Measurements from ENCODE around the gene FLNB. TPM values are rescaled to one million over a fixed set of nuclear protein-coding genes. Genes with fewer than 3 reads are reported as not detected.

Gene FLNB
- total RNA-seq, 1 experiment from 2014 or later = 126 TPM

DNA sequence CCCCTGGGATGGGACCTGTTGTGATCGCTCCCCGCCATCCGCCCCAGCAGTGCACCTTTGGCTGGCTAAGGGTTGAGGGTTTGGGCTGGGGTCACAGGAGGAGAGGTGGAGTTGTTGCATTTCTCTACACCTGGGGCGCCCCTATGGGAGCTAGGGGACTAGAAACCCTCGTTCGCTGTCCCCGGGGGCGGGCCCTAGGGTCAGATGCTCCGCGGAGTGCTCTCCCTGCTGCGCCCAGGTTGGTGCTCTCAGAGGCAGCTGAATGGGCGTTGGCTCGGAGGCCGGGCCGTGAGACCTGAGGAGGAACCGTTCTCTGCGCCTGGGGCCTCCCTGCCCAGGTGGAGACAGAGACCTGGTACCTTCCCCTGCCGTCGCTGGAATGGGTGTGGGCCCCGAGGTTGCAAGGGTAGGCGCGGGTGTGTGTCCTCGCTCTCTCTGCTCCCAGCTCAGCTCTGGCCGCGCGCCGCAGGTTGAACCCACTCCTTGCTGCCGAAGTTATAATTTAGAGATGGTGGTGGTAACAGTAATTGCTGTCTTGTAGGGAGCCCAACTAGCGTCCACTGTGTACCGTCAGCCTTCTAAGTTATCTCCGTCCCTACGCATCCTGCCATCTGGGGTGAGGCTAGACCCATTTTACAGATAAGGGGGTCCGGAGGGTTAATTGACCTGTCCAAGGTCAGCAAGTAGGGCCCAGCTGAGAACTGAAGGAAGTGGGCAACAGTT is 965 bp downstream of the FLNB start:
- no peak for DNase-seq (ENCODE audit: low read depth)

DNA sequence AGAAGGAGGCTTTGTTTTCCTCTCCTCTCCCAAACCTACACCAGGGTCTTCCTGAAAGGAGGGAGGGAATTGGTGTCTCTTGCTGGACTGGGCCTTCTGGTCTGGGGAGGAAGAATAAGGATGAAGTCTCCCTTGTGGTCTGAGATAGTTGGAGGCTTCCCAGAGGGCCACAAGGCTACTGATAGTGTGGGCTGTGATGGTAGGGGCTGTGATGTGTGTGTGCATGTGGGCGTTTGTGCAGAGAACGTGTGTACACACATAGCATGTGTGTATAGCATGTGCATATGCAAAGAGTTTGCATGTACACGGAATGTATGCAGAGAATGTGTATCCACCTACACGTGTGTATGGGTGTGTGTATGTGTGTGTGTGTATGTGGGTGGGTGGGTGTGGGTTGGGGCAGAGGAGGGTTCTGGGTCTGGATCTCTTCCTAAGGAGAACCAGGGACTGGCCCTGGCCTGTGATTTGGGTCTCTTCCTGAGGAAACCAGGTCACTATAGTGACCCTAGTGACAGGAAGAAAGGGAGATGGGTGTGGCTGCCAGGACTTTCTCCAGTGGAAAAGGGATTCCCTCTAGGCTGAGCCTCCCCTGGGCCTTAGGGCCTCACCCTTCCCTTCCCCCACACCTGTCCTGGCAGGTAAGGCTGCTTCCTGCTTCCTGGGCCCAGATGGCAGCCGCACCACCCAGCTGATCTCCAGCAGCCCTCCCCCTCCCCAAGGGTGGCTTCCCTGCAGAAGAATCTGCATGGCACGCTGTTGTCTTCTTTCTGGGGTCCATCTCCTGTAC is 1.7 kb downstream of the FLNB start:
- DNase-seq (ENCODE audit: low read depth) = no peak

DNA sequence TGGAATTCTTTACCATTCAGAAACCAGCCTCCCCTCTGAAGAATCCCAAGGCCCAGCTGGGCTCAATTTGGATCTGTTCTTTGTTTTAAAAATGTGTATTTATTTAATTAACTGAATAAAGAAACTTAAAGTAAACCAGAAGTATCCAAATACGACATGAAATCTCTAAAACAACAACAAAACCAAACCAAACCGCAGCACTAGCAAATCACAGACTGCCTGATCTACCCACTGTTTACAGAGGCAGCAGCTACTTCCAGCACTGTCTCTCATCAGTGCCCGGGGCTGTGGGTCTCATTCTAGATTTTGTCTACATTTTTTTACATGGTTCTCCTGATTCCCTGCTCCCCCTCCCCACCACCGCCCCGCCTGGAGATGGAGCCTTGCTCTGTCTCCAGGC is 2.3 kb downstream of the FLNB start:
- DNase-seq (ENCODE audit: low read depth) = no peak

DNA sequence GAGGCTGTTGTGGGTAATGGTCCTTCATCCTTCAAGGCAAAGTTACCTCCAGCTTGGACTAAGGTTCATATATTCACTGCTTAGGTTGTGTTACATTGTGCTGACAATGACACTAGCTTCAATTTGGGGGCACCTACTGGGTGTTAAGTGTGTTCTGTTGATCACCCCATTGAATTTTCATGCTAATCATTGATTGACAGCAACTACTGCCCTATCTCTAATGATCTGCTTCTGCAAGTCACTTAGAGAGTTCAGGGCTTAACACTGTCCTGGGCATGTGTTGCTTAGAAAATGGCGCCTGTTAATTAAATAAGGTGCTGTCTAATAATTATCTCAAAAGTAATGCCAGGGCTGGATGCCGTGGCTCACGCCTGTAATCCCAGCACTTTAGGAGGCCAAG is 3.4 kb downstream of the FLNB start:
- DNase-seq (ENCODE audit: low read depth) = no peak

DNA sequence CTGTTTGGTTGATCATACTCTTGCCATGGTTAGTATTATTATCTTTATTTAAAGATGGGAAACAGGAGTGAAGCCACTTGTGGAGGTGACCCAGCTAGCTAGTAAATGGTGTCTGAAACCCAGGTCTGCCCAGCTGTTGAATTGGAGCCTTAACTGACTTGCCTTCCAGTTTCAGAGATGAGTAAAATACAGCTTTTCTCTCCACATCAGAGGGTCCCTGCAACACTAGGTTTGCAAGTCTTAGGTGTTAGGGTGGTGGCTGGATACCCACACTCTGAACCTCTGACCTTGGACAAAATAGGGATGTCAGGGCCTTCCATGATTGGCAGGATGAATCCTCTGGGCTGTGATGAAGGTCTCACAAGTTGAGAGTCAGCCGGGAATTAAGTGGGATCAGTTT is 4.1 kb downstream of the FLNB start:
- no peak for DNase-seq (ENCODE audit: low read depth)

DNA sequence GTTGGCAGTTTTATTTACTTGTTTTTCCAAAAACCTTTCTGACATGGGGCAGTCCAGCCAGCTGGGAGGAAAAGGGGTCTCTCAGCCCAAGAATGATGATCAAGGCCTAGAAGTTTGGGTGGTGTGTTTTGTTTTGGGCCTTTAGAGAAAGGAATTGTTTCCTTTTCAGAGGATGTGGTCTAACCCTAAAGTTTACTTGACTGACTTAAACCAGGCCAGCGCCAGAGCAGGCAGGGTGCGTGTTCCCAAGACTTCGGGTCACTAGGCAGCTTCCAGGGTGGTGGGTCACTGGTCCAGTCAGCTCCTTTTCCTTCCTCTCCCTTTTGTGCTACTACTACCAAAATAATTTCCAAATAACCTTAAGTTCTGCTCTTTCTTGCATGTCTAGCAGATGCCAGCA is 4.9 kb downstream of the FLNB start:
- no peak for DNase-seq (ENCODE audit: low read depth)

DNA sequence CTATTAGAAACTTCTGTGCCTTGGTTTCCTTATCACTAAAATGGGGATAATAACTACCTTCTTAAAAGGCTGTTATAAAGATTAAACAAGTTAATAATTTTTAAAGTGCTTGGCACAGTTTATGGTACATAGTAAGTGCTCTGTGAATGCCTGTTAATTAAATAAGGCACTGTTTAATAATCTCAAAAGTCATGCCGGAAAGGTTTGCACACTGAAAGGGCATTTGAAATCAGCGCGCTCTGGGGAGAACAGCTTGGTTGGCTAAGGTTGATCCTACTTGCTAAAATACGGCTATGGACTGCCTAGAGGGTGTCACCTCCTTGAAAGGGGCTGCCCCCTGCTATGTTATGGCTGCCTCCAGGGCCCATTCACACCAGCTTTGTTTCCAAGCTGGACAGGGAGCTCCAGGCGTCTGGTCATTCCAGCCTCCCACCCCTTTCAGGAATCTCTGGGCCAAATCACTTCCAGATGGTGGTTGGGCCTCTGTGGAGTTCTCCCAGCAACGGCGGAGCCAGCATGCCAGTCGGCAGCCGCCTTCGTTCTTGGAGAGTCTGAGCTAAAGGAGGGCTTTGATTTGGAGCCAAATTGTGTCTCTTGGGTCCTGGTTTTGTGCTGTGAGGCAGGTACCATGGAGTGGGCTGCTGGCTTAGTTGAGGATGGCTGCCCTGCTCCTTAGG is 5.9 kb downstream of the FLNB start:
- DNase-seq (ENCODE audit: low read depth) = no peak

DNA sequence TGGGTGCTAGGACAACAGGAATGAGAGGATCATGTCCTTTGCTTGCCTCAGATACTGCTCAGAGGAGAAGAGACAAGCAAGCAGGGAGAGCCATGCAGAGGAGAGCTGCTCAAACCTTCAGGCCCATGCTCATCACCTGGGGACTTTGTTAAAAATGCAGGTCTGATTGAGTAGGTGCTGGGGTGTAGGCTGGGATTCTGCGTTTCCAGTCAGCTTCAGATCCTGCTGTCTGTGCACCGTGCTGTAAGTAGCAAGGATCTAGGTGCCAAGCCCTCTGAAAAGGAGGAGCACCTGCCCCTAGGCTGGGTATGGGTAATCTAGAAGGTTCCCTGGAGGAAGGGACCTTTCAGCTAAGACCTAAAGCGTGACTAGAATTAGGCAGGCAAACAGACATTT is 7.3 kb downstream of the FLNB start:
- no peak for DNase-seq (ENCODE audit: low read depth)

DNA sequence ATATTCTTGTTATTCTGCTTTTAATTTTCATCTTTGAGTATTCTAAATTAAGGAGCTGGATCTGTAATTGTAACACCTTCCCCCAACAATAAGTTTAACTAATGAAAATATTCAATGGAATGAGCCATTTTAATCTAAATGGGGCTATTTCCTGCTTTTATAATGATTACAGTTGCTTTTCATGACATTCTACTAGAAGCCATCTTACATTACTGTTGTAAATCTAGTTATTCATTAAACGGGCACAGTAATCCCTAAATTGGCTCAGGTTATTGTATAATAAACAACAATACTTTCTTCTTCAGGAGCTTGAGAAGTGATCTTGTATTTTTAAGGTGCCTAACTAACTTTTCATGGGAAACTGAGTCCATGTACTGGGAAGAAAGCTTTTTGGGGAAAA is 8.5 kb downstream of the FLNB start:
- no peak for DNase-seq (ENCODE audit: low read depth)

DNA sequence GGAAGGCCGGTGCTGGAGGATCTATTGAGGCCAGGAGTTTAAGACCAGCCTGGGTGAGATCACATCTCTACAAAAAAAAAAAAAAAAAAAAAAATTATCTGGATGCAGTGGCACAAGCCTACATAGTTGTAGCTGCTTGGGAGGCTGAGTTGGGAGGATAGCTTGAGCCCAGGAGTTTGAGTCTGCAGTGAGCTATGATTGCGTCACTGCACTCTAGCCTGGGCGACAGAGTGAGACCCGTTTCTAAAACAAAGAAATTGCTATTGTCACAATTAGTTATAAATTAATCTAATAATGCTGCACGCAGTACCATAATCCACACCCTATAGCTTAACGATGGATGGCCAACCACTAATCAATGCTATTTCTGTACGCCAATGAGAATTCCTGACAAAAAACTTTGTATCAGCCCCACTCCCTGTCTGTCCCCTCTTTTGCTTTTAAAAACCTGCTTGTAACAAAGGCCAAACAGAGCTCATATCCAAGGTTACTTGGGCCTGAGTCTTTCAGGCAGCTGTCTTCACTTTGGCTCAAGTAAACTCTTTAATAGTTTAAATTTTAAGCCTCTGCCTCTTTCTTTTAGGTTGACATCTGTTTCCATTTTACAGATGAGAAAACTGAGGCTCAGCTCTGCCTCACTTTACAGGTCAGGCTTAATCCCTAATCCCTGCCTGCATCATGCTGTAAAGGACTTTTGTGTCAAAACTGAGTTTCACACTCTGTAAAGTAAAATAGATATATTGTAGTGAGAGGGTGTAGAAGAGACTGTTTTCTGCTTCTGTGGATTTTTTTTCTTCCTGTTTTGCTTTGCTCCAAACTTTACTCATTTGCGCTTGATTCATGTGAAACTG is 10.9 kb downstream of the FLNB start:
- DNase-seq (ENCODE audit: low read depth) = no peak

DNA sequence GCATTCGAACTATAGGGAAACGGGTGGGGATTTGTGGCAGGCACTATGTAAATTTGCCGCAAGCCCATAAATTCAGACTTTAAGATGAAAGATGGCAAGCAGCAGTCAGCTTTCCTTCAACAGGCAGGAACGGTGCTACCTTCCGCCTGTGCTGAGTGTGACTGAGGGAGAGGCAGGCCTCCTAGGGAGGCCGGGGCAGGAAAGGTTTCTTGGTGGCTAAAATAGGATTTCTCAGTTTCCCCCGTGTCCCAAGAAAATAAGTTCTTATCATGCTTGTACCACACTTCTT is 12.5 kb downstream of the FLNB start:
- no peak for DNase-seq (ENCODE audit: low read depth)

DNA sequence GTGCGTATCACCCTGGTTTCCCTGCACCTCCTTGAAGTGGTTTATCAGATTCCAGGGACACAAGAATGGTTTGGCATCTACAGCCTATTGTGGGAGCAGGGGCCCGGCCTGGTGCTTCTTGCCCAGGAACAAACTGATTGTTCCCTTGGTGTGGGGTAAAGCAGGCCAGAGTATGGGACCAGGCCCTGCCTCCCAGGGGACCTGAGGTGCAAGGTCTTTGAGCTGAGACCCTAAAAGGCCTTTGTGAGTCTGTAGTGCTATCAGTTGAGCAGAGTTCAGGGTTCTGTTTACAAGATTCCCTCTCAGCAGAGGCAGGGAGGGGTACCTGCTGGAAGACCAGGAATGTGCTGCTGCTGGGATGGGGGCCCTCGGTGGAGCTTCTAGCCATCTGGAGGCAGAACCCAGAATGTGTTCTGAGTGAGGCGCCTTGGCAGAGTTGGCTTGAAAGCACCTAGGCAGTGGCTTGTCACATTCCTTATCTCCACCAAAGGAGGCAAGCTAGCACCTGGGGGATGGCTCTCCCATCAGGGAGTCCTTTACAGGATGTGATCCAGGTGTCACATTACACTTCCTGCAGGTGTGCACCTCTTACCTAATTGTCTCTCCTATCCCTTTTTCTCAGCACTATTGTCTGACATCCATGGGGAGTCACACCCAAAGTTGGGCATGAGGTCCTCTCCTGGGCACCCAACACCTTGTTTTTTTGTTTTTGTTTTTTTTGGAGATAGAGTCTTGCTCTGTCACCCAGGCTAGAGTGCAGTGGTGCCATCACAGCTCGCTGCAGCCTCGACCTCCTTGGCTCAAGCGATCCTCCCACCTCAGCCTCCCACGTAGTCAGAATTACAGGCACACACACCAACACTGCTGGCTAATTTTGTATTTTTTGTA is 13.1 kb downstream of the FLNB start:
- no peak for DNase-seq (ENCODE audit: low read depth)

DNA sequence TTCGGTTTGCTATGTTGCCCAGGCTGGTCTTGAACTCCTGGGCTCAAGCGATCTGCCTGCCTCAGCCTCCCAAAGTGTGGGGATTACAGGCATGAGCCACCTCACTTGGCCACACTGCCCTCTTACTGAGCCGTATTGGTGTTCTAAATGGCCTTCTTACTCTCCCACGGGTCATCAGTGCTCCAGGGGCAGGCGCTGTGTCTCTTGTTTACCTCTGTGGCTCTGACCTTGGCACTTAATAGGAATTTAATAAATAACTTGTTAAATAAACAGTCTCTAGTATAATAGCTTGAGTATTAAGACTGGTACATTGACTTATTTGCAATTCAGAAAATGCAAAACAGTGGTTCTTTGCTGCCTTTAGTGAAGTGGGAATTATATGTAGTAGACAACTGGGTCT is 13.7 kb downstream of the FLNB start:
- no peak for DNase-seq (ENCODE audit: low read depth)

DNA sequence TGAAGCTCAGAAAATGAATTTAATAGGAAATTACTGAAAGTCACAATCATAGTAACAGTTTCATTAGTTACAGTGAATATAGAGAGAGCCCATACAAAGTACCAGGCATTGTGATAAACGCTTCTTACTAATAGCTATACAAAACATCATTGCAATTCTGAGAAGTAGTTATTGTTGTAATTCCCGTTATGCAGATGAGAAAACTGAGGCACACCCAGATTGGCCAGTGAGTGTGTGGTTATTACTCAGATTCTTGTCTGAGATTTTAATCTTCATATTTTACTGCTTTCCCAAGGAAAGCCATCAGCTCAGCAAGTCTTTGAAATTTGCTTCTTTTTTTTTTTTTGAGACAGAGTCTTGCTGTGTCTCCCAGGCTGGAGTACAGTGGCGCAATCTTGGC is 14.3 kb downstream of the FLNB start:
- DNase-seq (ENCODE audit: low read depth) = no peak

DNA sequence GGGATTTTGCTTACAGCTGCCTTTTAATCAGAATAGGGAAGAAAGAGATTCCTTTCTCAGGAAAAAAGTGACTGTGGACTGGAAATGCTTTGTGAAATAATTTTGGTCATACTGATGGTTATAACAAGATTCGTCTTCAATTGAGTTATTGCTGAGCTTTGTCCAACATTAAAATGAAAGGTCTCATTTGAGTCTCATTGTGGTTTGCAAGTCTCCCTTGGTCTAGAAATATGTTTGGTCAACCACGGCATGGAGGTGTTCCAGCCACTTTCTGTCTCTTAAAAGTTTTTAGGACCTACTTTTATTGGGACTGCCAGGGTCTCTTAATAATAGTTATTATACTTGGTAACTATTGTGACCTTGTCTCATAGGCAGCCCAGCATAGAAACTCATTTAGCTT is 15.3 kb downstream of the FLNB start:
- DNase-seq (ENCODE audit: low read depth) = no peak

DNA sequence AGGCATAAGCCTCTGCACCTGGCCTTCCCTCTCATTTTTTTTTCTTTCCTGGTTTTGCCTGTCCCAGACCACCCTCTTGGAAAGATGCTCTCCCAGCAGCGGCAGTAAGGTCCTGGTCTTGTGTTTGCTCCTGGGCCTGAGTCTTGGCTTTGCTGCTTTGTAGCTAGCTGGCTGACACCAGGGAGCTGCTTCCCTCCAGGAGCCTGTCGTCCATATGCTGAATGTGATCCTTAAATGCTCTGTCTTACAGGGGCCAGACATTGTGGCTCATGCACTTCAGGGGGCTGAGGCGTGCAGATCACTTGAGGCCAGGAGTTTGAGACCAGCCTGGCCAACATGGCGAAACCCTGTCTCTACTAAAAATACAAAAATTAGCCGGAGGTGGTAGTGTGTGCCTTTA is 17.2 kb downstream of the FLNB start:
- no peak for DNase-seq (ENCODE audit: low read depth)

DNA sequence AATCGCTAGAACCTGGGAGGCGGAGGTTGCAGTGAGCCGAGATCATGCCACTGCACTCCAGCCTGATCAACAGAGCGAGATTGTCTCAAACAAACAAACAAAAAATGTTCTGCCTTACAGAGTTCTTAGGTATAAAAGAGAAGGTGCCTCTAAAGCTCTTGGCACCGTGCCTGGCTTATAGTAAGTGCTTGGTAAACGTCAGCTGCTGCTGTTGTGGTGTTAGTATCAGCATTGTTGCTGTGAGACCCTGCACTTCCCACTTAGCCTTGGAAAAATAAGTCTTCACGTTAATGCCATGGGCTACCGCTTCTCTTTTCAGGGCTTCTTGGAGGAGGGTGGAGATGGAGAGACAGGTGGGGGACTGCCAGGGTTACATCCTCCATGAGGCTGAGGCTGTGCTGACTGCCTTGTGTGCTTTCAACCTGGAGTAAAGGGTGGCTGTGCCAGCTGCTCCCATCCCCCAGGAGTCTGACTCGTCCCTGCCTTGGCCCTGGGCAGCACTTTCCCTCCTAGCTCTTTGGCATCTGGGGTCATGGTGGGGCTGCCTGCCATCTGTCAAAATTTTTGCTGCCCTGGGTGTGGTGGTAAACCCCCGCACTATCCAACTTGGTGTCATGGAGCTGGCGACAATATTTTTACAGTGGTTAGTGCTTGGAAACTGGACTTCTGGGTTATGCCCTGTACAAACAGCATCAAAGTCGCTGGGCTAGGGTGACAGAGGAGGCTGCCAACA is 17.8 kb downstream of the FLNB start:
- DNase-seq (ENCODE audit: low read depth) = no peak

DNA sequence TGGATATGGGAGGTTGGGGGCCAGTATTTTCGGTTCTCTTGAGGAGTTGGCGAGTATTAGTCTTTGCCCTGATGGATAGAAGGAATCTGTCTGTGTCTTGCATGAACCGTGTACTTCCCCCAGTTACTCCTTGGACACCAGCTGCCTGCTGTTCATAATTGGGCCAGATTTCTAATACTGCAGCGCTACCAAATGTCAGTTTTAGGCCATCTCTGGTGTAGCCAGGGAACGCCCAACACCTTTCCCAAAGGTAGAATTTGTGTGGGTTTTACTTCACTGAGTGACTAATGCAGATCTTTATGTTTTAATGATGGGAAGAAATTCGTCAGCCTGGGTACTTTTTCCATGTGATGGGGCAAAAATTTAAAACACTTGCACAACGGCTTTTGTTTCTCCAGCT is 18.4 kb downstream of the FLNB start:
- DNase-seq (ENCODE audit: low read depth) = no peak

DNA sequence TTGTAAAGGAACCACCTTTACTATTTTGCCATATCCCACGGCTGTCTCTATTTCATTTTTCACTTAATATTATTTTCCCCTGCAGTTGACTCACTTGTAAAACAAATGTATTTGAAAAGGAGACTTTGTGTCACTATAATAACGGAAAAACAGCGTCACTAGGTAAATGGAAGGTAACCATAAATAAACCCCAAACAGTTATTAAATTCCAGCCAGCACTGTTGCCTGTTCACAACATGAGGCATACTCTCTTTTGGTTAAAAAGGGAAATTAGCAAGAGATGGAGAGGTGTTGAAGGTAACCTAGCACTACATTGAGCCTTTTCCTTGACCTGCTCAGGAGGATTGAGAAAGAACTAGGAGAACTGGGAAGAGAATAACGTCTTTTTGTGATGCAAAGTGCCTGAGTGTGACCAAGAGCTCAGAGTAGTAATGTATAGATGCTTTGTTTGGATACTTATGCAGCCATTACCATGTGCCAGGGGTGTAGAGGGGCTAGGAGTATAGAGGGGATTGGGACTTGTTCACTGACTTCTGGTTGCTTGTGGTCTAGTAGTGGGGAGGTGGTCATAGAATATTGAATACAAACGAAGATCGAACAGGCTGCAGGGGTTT is 19.6 kb downstream of the FLNB start:
- DNase-seq (ENCODE audit: low read depth) = no peak

DNA sequence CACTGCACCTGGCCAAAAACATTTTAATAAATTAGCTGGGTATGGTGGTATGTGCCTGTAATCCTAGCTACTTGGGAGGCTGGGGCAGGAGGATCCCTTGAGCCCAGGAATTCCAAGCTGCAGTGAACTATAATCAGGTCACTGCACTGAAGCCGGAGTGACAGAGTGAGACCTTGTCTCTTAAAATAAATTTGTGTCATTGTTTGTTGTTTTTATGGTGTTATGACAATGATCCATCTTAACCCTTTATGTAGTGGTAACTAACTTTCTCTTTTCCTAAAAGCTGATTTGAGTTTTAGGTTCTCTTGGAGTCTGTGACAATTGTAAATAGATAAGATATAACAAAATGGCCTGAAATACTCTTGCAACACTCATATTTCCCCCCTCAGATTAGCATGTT is 20.7 kb downstream of the FLNB start:
- no peak for DNase-seq (ENCODE audit: low read depth)
